SK-N-SH treated with all-trans-retinoic acid at 6 μM for 48 hours (cell line): ENCODE measurements around the gene LAP3.

Experiments used
- ATAC-seq: fragments of 200-7000 bp; cut with Tn5 transposase; 3 replicates; pipeline ENCODE4 v1.9.1; 2020; ENCODE audit warnings: mild to moderate bottlenecking, moderate library complexity
- ARNTL ChIP-seq: fragments of 450-650 bp; formaldehyde crosslinking; IDR thresholded peaks from 2 replicates; pipeline ENCODE4 v1.5.0; 2020; ENCODE audit warnings: low read depth, mild to moderate bottlenecking, moderate library complexity, borderline replicate concordance
- CSDC2 ChIP-seq: fragments of 250-450 bp; sonication (Bioruptor Pico); IDR thresholded peaks from 2 replicates; pipeline ENCODE4 v1.5.0; 2020; ENCODE audit warnings: mild to moderate bottlenecking, moderate library complexity
- ESRRG ChIP-seq: fragments of 250-450 bp; sonication (Bioruptor Pico); IDR thresholded peaks from 2 replicates; pipeline ENCODE4 v1.6.1; 2021; ENCODE audit warnings: mild to moderate bottlenecking
- ISL1 ChIP-seq: fragments of 250-450 bp; sonication (Bioruptor Pico); IDR thresholded peaks from 2 replicates; pipeline ENCODE4 v2.1.2; 2022; ENCODE audit warnings: mild to moderate bottlenecking, moderate library complexity
- OSR1 ChIP-seq: fragments of 250-450 bp; sonication (Bioruptor Pico); IDR thresholded peaks from 2 replicates; pipeline ENCODE4 v1.8.0; 2022; ENCODE audit warnings: moderate library complexity, mild to moderate bottlenecking, inconsistent platforms
- PATZ1 ChIP-seq: fragments of 250-450 bp; sonication (Bioruptor Pico); IDR thresholded peaks from 2 replicates; pipeline ENCODE4 v1.8.0; 2020; ENCODE audit warnings: mild to moderate bottlenecking, moderate library complexity, borderline replicate concordance
- POU6F1 ChIP-seq: fragments of 250-450 bp; sonication (Bioruptor Pico); IDR thresholded peaks from 2 replicates; pipeline ENCODE4 v1.8.0; 2021; ENCODE audit warnings: low read depth, mild to moderate bottlenecking, moderate library complexity, borderline replicate concordance
- PPARA ChIP-seq: fragments of 250-450 bp; sonication (Bioruptor Pico); IDR thresholded peaks from 2 replicates; pipeline ENCODE4 v1.5.0; 2020; ENCODE audit warnings: mild to moderate bottlenecking, borderline replicate concordance
- SNAI2 ChIP-seq: fragments of 250-450 bp; sonication (Bioruptor Pico); IDR thresholded peaks from 2 replicates; pipeline ENCODE4 v1.5.0; 2020; ENCODE audit warnings: mild to moderate bottlenecking, moderate library complexity
- TCF4 ChIP-seq: fragments of 250-450 bp; sonication (Bioruptor Pico); IDR thresholded peaks from 2 replicates; pipeline ENCODE4 v1.8.0; 2021; ENCODE audit warnings: mild to moderate bottlenecking, moderate library complexity, borderline replicate concordance
- TOX ChIP-seq: fragments of 250-450 bp; sonication (Bioruptor Pico); IDR thresholded peaks from 2 replicates; pipeline ENCODE4 v1.8.0; 2021; ENCODE audit warnings: mild to moderate bottlenecking, moderate library complexity, borderline replicate concordance
- TSHZ2 ChIP-seq: fragments of 250-450 bp; sonication (Bioruptor Pico); IDR thresholded peaks from 2 replicates; pipeline ENCODE4 v1.5.0; 2020; ENCODE audit warnings: mild to moderate bottlenecking, moderate library complexity
- ZC3H10 ChIP-seq: fragments of 250-450 bp; sonication (Bioruptor Pico); IDR thresholded peaks from 2 replicates; pipeline ENCODE4 v1.5.1; 2021; ENCODE audit warnings: mild to moderate bottlenecking, moderate library complexity
- ZFP3 ChIP-seq: fragments of 250-450 bp; sonication (Bioruptor Pico); IDR thresholded peaks from 2 replicates; pipeline ENCODE4 v1.5.0; 2020; ENCODE audit warnings: mild to moderate bottlenecking, moderate library complexity
- ZFP30 ChIP-seq: fragments of 450-650 bp; formaldehyde crosslinking; IDR thresholded peaks from 2 replicates; pipeline ENCODE4 v1.5.0; 2022; ENCODE audit warnings: mild to moderate bottlenecking, moderate library complexity
- ZNF565 ChIP-seq: fragments of 450-650 bp; formaldehyde crosslinking; conservative IDR thresholded peaks from 2 replicates; pipeline ENCODE4 v1.5.0; 2020; ENCODE audit warnings: low read depth, mild to moderate bottlenecking, moderate library complexity
- ZNF70 ChIP-seq: fragments of 450-650 bp; formaldehyde crosslinking; IDR thresholded peaks from 2 replicates; pipeline ENCODE4 v1.5.0; 2020; ENCODE audit warnings: mild to moderate bottlenecking, moderate library complexity
- ZNF8 ChIP-seq: fragments of 450-650 bp; formaldehyde crosslinking; IDR thresholded peaks from 2 replicates; pipeline ENCODE4 v1.5.0; 2020; ENCODE audit warnings: mild to moderate bottlenecking, moderate library complexity
- TF ChIP-seq, protein P1 (sequence below): fragments of 250-450 bp; sonication (Bioruptor Pico); IDR thresholded peaks from 2 replicates; pipeline ENCODE4 v1.5.1; 2020; ENCODE audit warnings: low read depth, mild to moderate bottlenecking, moderate library complexity
- TF ChIP-seq, protein P2 (sequence below): fragments of 250-450 bp; sonication (Bioruptor Pico); IDR thresholded peaks from 2 replicates; pipeline ENCODE4 v1.5.1; 2021; ENCODE audit warnings: mild to moderate bottlenecking, moderate library complexity

LAP3 gene

DNA sequence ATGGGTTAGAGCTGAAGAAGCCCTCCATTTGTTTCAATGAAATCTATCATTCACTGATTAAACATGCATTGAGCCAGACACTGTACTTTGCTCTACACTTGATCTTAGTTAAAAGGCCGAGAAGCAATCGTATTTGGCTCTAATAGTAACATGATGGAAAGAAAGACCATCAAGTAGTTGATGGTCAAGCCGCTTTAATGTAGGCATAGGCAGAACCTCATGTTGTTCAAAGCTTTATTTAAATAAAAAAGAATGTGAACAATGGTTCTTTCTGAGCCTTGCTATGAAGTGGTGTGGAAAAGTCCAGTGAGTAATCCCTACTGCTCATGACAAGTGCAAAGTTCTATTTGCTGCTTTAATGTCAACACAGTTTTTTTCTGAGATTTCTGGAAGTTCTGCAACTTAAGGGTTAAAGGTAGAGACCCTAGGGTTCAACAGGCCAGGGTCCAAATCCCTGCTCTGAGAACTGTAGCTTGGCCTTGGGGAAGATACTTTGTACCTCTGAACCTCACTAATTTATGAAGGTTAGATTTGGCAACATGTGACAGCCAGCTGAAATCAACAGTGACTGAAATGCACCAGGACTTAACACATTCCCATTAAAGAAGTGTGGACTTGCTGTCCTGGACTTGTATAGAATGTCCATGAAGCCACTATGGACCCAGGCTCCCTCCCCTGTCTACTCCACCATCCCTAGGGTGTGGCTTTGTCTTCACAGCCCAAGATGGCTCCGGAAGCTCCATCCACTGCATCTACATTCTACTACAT lies 17.9 kb upstream of the LAP3 start:
- no peak for ATAC-seq
- TF ChIP-seq ZC3H10, result no peak
- no peak for TF ChIP-seq SNAI2 (CRISPR knock-in tag)
- TF ChIP-seq ZFP30, result no peak
- TF ChIP-seq TSHZ2 (CRISPR knock-in tag), result no peak
- no peak for TF ChIP-seq PATZ1 (CRISPR knock-in tag)
- no peak for TF ChIP-seq ESRRG (CRISPR knock-in tag)
- TF ChIP-seq ZNF565 (CRISPR knock-in tag), result no peak
- TF ChIP-seq POU6F1, result no peak
- TF ChIP-seq, protein P1, sequence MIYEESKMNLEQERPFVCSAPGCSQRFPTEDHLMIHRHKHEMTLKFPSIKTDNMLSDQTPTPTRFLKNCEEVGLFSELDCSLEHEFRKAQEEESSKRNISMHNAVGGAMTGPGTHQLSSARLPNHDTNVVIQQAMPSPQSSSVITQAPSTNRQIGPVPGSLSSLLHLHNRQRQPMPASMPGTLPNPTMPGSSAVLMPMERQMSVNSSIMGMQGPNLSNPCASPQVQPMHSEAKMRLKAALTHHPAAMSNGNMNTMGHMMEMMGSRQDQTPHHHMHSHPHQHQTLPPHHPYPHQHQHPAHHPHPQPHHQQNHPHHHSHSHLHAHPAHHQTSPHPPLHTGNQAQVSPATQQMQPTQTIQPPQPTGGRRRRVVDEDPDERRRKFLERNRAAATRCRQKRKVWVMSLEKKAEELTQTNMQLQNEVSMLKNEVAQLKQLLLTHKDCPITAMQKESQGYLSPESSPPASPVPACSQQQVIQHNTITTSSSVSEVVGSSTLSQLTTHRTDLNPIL (CRISPR knock-in tag), result no peak
- TF ChIP-seq ISL1 (CRISPR knock-in tag), result no peak
- TF ChIP-seq ZNF70 (CRISPR knock-in tag), result no peak
- TF ChIP-seq ZFP3 (CRISPR knock-in tag), result no peak
- no peak for TF ChIP-seq TOX (CRISPR knock-in tag)
- TF ChIP-seq, protein P2, sequence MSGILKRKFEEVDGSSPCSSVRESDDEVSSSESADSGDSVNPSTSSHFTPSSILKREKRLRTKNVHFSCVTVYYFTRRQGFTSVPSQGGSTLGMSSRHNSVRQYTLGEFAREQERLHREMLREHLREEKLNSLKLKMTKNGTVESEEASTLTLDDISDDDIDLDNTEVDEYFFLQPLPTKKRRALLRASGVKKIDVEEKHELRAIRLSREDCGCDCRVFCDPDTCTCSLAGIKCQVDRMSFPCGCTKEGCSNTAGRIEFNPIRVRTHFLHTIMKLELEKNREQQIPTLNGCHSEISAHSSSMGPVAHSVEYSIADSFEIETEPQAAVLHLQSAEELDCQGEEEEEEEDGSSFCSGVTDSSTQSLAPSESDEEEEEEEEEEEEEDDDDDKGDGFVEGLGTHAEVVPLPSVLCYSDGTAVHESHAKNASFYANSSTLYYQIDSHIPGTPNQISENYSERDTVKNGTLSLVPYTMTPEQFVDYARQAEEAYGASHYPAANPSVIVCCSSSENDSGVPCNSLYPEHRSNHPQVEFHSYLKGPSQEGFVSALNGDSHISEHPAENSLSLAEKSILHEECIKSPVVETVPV, result no peak
- TF ChIP-seq PPARA (CRISPR knock-in tag), result no peak
- TF ChIP-seq ZNF8 (CRISPR knock-in tag), result no peak
- no peak for TF ChIP-seq CSDC2 (CRISPR knock-in tag)
- no peak for TF ChIP-seq ARNTL
- TF ChIP-seq TCF4 (CRISPR knock-in tag), result no peak

DNA sequence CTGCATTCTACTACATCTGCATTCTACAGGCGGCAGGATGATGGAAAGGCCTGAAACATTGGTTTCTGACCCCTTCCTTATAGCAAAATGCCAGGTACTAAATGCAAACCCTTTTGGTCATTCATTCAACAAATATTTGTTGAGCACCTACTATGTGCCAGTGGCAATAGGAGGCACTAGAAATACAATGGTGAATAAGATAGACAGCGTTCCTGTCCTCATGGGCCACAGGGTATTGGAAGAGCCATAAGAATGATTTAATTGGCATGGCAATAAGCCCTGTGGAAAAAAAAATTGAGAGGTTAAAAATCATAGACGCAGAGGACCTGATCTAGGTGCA lies 17.3 kb upstream of the LAP3 start:
- TF ChIP-seq ZFP30 (no peak), SNAI2 (CRISPR knock-in tag) (no peak), ESRRG (CRISPR knock-in tag) (no peak), ZNF70 (CRISPR knock-in tag) (no peak), TSHZ2 (CRISPR knock-in tag) (no peak), TOX (CRISPR knock-in tag) (no peak), ZC3H10 (no peak), OSR1 (CRISPR knock-in tag) (no peak)
- TF ChIP-seq, protein P2, result no peak
- TF ChIP-seq, protein P1 (CRISPR knock-in tag), result no peak
- ATAC-seq, result no peak
